HAP-1 (cell line): ENCODE data around the gene ANKS3.

Source experiments
- DNase-seq, 2 experiments: peaks; one replicate each; pipeline ENCODE4 v3.0.0-alpha.2; 2016 to 2020; ENCODE audit warnings: low spot score in 2 of 2
- H3K27me3 ChIP-seq: fragments of 250-450 bp; sonication (Bioruptor Pico); 2 replicates; pipeline ENCODE4 v1.5.1; 2020; ENCODE audit warnings: low read depth, mild to moderate bottlenecking, moderate library complexity
- H3K36me3 ChIP-seq: fragments of 250-450 bp; sonication (Bioruptor Pico); replicated peaks from 2 replicates; pipeline ENCODE4 v1.5.1; 2020; ENCODE audit warnings: mild to moderate bottlenecking
- H3K4me1 ChIP-seq: fragments of 250-450 bp; sonication (Bioruptor Pico); 2 replicates; pipeline ENCODE4 v1.5.1; 2020; ENCODE audit warnings: mild to moderate bottlenecking
- H3K4me3 ChIP-seq: fragments of 250-450 bp; sonication (Bioruptor Pico); 2 replicates; pipeline ENCODE4 v1.5.1; 2020; ENCODE audit warnings: mild to moderate bottlenecking, moderate library complexity
- H3K9me3 ChIP-seq: fragments of 250-450 bp; sonication (Bioruptor Pico); 2 replicates; pipeline ENCODE4 v1.5.1; 2020; ENCODE audit warnings: mild to moderate bottlenecking, moderate library complexity
- in situ Hi-C: fragments of 300-500 bp; cut with MboI; formaldehyde crosslinking; loops from 3 replicates; pipeline ENCODE4 v1.14.3; 2020; ENCODE audit warnings: low sequenced_read_pairs, inconsistent platforms, mixed read lengths

Gene ANKS3

GRCh38 chr16:4728676-4729075 lies 5.4 kb downstream of the ANKS3 start:
- no peaks in the 10 kb centered on the region for H3K9me3 ChIP-seq
- in situ Hi-C loops: no loop called here
- peaks cover 3% of the 10 kb centered on the region; the same call in 1 of the 2 replicates for H3K4me1 ChIP-seq
- H3K36me3 ChIP-seq: peaks cover 35% of the 10 kb centered on the region
- no peak overlapping the region for H3K4me3 ChIP-seq
- no peaks in the 10 kb centered on the region for H3K27me3 ChIP-seq
- no peak for DNase-seq

GRCh38 chr16:4726616-4727015 lies 7.5 kb downstream of the ANKS3 start:
- in situ Hi-C loops: no loop called here
- Histone ChIP-seq H3K4me1 (no peaks in the 10 kb centered on the region), H3K9me3 (no peaks in the 10 kb centered on the region), H3K36me3 (peaks cover 42% of the 10 kb centered on the region), H3K27me3 (no peaks in the 10 kb centered on the region), H3K4me3 (no peak overlapping the region)
- DNase-seq: no peak

GRCh38 chr16:4724661-4725270 lies 9.3 kb downstream of the ANKS3 start:
- H3K27me3 ChIP-seq: no peaks in the 10 kb centered on the region
- no peak overlapping the region for H3K4me3 ChIP-seq
- no peak for DNase-seq
- H3K36me3 ChIP-seq: peaks cover 36% of the 10 kb centered on the region
- in situ Hi-C loops: no loop called here
- no peaks in the 10 kb centered on the region for H3K4me1 ChIP-seq
- H3K9me3 ChIP-seq: no peaks in the 10 kb centered on the region

DNA sequence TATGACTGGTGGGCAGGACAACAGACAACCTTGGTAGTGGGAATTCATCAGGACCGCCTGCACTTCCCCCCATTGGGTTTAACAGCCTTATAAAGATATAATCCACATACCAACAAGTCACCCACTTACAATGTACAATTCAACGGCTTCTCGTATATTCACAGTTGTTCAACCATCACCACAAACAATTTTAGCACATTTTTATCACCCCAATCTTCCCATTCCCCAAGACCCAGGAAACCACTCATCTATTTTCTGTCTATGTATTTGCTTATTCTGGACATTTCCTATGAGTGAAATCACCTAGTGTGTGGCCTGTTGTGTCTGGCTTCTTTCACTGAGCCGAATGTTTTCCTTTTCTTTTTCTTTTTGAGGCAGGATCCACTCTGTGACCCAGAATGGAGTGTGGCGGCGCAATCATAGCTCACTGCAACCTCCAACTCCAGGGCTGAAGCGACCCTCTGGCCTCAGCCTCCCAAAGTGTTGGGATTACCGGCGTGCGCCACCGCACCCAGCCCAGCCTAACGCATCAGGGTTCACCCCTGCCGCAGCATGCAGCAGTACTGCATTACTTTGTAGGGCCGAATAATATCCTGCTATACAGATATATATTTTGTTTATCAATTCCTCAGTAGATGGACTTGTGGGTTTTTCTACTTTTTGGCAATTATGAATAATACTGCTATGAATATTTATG lies 10.9 kb downstream of the ANKS3 start:
- Histone ChIP-seq H3K4me1 (no peaks in the 10 kb centered on the region), H3K36me3 (peaks cover 38% of the 10 kb centered on the region), H3K27me3 (no peaks in the 10 kb centered on the region), H3K9me3 (no peaks in the 10 kb centered on the region), H3K4me3 (no peak overlapping the region)
- no peak for DNase-seq
- in situ Hi-C loops: no loop called here

GRCh38 chr16:4718466-4718865 lies 15.6 kb downstream of the ANKS3 start:
- DNase-seq: no peak
- H3K9me3 ChIP-seq: no peaks in the 10 kb centered on the region
- no peaks in the 10 kb centered on the region for H3K4me1 ChIP-seq
- peaks cover 25% of the 10 kb centered on the region for H3K36me3 ChIP-seq
- in situ Hi-C loops: no loop called here
- H3K4me3 ChIP-seq: no peak overlapping the region
- H3K27me3 ChIP-seq: no peaks in the 10 kb centered on the region

DNA sequence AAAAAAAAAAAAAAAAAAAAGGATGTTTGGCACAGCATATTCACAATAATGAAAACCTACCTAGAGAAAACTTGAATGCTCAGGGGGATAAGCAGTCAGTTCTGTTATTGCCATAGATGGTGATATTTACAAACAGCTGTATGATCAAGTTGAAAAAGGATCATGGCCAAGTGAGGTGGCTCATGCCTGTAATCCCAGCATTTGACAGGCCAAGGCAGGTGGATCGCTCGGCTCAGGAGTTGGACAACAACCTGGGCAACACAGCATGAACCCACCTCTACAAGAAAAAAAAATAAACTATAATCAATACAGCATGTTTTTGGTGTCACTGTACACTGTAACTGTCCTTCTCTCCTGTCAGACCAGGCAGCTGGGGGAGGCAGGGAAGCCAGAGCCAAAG lies 19.1 kb downstream of the ANKS3 start:
- Histone ChIP-seq H3K9me3 (no peaks in the 10 kb centered on the region), H3K36me3 (peaks cover 39% of the 10 kb centered on the region), H3K27me3 (no peaks in the 10 kb centered on the region), H3K4me1 (no peaks in the 10 kb centered on the region), H3K4me3 (no peak overlapping the region)
- no peak for DNase-seq
- in situ Hi-C loops: no loop called here

- Histone ChIP-seq H3K27me3 (no peaks in the 10 kb centered on the region), H3K4me1 (no peaks in the 10 kb centered on the region), H3K36me3 (peaks cover 40% of the 10 kb centered on the region), H3K9me3 (no peaks in the 10 kb centered on the region), H3K4me3 (no peak overlapping the region)
- in situ Hi-C loops: no loop called here
- DNase-seq: no peak
Observed at GRCh38 chr16:4713663-4714501, 20.2 kb downstream of the ANKS3 start.

- no peaks in the 10 kb centered on the region for H3K4me1 ChIP-seq
- H3K4me3 ChIP-seq: no peak overlapping the region
- no peaks in the 10 kb centered on the region for H3K9me3 ChIP-seq
- no peaks in the 10 kb centered on the region for H3K27me3 ChIP-seq
- in situ Hi-C loops: no loop called here
- H3K36me3 ChIP-seq: peaks cover 49% of the 10 kb centered on the region
- DNase-seq: no peak
Observed at GRCh38 chr16:4709481-4709880, 24.6 kb downstream of the ANKS3 start.

- DNase-seq: no peak
- Histone ChIP-seq H3K4me1 (no peaks in the 10 kb centered on the region), H3K36me3 (peaks cover 38% of the 10 kb centered on the region), H3K27me3 (no peaks in the 10 kb centered on the region), H3K9me3 (no peaks in the 10 kb centered on the region), H3K4me3 (no peak overlapping the region)
- in situ Hi-C loops: no loop called here
Observed at GRCh38 chr16:4706871-4707270, 27.2 kb downstream of the ANKS3 start.

DNA sequence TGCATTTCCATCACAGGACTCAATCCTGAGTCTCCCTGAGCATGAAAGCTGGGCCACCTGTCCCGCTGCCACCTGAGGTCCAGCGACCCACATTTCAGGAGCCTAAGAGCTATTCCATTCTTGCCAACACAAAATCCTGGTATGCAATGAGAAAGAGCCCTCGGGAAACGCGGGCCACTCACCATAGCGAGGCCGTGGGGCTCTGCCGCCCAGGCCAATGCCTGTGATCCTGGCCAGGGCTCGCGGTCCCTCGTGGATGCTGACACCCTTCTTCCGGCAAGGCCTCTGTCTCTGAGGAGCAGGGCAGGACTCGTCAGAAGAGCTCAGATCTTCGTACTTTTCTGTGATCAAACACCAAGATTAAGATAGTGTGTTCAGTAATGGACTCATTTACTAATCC lies 29.2 kb downstream of the ANKS3 start:
- in situ Hi-C loops: no loop called here
- Histone ChIP-seq H3K4me3 (no peak overlapping the region), H3K4me1 (no peaks in the 10 kb centered on the region), H3K27me3 (no peaks in the 10 kb centered on the region), H3K36me3 (peaks cover 43% of the 10 kb centered on the region), H3K9me3 (no peaks in the 10 kb centered on the region)
- no peak for DNase-seq

- no peak for DNase-seq
- Histone ChIP-seq H3K4me1 (no peaks in the 10 kb centered on the region), H3K4me3 (no peak overlapping the region), H3K36me3 (peaks cover 41% of the 10 kb centered on the region), H3K27me3 (no peaks in the 10 kb centered on the region), H3K9me3 (no peaks in the 10 kb centered on the region)
- in situ Hi-C loops: no loop called here
Observed at GRCh38 chr16:4704491-4704890, 29.6 kb downstream of the ANKS3 start.

GRCh38 chr16:4703906-4704305 lies 30.2 kb downstream of the ANKS3 start:
- in situ Hi-C loops: no loop called here
- Histone ChIP-seq H3K4me3 (no peak overlapping the region), H3K4me1 (no peaks in the 10 kb centered on the region), H3K36me3 (peaks cover 45% of the 10 kb centered on the region), H3K27me3 (no peaks in the 10 kb centered on the region), H3K9me3 (no peaks in the 10 kb centered on the region)
- DNase-seq: no peak

DNA sequence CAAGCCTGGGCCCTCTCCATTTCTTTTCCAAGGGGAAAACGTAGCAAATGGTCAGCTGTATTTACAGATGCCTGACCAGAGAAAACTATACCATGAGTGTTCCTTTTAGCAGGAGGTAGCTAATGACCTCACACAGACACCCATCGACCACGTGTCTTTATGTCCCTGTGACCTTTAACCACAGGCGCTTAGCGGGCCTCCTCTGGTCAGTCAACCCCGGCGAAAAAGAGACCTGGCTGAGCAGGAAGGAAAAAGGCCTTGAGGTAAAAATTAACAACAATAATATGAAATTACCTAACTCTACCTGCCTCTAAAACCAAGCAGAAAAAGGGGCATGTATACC lies 31.6 kb downstream of the ANKS3 start:
- in situ Hi-C loops: no loop called here
- DNase-seq: no peak
- Histone ChIP-seq H3K4me1 (no peaks in the 10 kb centered on the region), H3K36me3 (peaks cover 57% of the 10 kb centered on the region), H3K4me3 (no peak overlapping the region), H3K27me3 (no peaks in the 10 kb centered on the region), H3K9me3 (no peaks in the 10 kb centered on the region)

- Histone ChIP-seq H3K4me1 (no peaks in the 10 kb centered on the region), H3K36me3 (peaks cover 55% of the 10 kb centered on the region), H3K27me3 (no peaks in the 10 kb centered on the region), H3K9me3 (no peaks in the 10 kb centered on the region), H3K4me3 (no peak overlapping the region)
- in situ Hi-C loops: no loop called here
- DNase-seq: no peak
Observed at GRCh38 chr16:4701791-4702465, 32.1 kb downstream of the ANKS3 start.
